ENCODE results near the gene EHMT1.

The EHMT1 gene

DNA sequence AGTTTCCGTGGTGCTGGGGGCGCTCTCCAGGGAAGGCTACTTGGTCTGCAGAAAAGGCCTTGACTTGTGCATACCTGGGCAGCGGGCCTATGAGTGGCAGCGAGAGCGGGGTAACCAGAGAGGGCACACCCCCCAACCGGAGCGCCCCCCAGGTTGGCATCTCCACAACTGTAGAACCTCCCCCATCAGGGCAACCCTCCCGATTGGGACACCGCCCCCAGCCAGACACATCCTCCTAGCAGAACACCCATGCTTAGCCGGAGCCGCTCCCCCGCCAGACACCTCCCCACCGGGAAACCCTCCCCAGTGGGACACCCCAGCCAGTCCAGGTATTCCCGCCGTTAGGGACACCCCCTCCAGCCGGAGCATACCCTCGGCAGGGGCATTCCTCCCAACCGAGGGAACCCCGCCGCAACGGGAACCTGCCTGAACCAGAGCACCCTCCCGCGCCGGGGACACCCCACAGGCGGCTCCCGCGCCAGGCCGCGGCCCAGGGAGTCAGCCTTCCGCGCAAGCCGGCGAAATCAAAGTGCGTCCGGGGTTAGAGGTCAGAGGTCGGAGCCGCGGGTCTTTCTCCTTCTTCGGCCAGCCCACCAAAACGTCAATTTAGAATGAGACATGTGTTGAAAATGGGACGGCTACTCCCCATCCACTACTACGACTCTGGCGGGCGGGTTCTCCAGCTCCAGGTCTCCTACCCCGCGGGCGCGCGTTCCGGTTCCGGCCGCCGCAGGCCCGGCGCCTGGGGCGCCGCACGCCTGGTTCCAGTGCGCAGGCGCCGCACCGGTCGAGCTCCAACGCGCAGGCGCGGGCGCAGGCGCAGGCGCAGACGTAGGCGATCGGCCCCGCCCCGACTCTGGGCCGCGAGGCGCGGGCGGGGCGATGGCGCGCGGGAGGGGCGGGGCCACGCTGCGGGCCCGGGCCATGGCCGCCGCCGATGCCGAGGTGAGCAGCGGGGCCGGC is at the start of gene EHMT1:
Gene EHMT1, plus strand, starts transcription at position 901 of the 963 bp plus-strand sequence. Its CDS starts 24 bp downstream, at position 925.
- Histone ChIP-seq H2AFZ (ENCODE audit: low read length, unreplicated experiment) (peak within 1 kb of the TSS; percentile 67), H3K27me3 (ENCODE audit: insufficient read depth, low read length) (no peaks in the 10 kb centered on the region), H3K4me1 (ENCODE audit: control insufficient read depth, insufficient read depth, low read length, unreplicated experiment) (peaks cover 22% of the 10 kb centered on the region), H3K79me2 (ENCODE audit: control insufficient read depth, insufficient read depth, low read length, unreplicated experiment) (peaks cover 60% of the 10 kb centered on the region), H3K36me3 (ENCODE audit: insufficient read depth, low read length) (0 out of 2 replicates have a peak, but pooled peaks cover 7% of the 10 kb centered on the region), H3K4me3 (ENCODE audit: low read depth, low read length) (peak within 1 kb of the TSS; percentile 99), H3K27ac (ENCODE audit: low read depth, low read length) (peak within 1 kb of the TSS; percentile 87)

DNA sequence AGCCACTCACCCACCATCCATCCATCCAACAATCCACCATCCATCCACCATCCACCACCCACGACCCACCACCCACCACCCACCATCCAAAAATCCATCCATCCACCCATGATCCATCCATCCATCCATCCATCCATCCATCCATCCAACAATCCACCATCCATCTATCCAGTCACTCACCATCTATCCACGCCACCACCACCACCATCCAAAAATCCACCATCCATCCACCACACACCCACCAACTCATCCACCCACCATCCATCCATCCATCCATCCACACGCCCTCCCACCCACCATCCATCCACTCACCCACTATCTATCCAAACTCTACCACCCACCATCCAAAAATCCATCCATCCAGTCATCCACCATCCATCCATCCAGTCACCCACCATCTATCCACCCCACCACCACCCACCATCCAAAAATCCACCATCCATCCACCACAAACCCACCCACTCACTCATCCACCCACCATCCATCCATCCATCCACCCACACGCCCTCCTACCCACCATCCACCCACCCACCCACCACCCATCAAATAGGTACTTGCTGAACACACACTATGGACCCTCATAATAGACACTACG is 49.1 kb upstream of the EHMT1 start:
- Histone ChIP-seq H3K4me3 (ENCODE audit: low read depth, low read length) (no peak overlapping the region), H2AFZ (ENCODE audit: low read length, unreplicated experiment) (no peak overlapping the region), H3K27me3 (ENCODE audit: insufficient read depth, low read length) (no peaks in the 10 kb centered on the region), H3K36me3 (ENCODE audit: insufficient read depth, low read length) (peaks cover 27% of the 10 kb centered on the region), H3K4me1 (ENCODE audit: control insufficient read depth, insufficient read depth, low read length, unreplicated experiment) (no peaks in the 10 kb centered on the region), H3K79me2 (ENCODE audit: control insufficient read depth, insufficient read depth, low read length, unreplicated experiment) (peaks cover 13% of the 10 kb centered on the region), H3K27ac (ENCODE audit: low read depth, low read length) (no peak overlapping the region)

DNA sequence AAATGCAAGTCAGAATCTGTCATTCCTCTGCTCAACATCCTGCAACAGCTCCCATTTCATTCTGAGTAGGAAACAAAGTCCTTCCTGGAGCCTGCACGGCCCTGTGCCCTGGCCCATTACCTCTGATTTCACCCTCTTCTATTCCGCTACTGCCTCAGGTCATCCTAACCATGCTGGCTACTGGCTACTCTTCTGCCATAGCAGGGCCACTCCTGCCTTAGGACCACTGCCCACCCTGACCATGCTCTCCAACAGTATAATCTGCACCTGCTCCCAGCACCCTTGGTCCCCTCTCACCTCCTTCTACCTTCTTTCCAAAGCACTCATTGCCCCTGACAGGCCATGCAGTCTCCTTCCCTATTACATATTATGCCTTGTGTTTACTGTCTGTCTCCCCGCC is 48.2 kb upstream of the EHMT1 start:
- Histone ChIP-seq H3K79me2 (ENCODE audit: control insufficient read depth, insufficient read depth, low read length, unreplicated experiment) (peaks cover 16% of the 10 kb centered on the region), H2AFZ (ENCODE audit: low read length, unreplicated experiment) (no peak overlapping the region), H3K27ac (ENCODE audit: low read depth, low read length) (no peak overlapping the region), H3K4me3 (ENCODE audit: low read depth, low read length) (no peak overlapping the region), H3K27me3 (ENCODE audit: insufficient read depth, low read length) (no peaks in the 10 kb centered on the region), H3K4me1 (ENCODE audit: control insufficient read depth, insufficient read depth, low read length, unreplicated experiment) (peaks cover under 1% of the 10 kb centered on the region), H3K36me3 (ENCODE audit: insufficient read depth, low read length) (peaks cover 33% of the 10 kb centered on the region)

- Histone ChIP-seq H3K27ac (ENCODE audit: low read depth, low read length) (no peak overlapping the region), H3K36me3 (ENCODE audit: insufficient read depth, low read length) (peaks cover 31% of the 10 kb centered on the region), H2AFZ (ENCODE audit: low read length, unreplicated experiment) (no peak overlapping the region), H3K79me2 (ENCODE audit: control insufficient read depth, insufficient read depth, low read length, unreplicated experiment) (peaks cover 40% of the 10 kb centered on the region), H3K4me1 (ENCODE audit: control insufficient read depth, insufficient read depth, low read length, unreplicated experiment) (peaks cover 22% of the 10 kb centered on the region), H3K4me3 (ENCODE audit: low read depth, low read length) (no peak overlapping the region), H3K27me3 (ENCODE audit: insufficient read depth, low read length) (no peaks in the 10 kb centered on the region)
Observed at GRCh38 chr9:137574192-137574591, 44.6 kb upstream of the EHMT1 start.

GRCh38 chr9:137575364-137575715 is 43.5 kb upstream of the EHMT1 start:
- H3K27me3 ChIP-seq (ENCODE audit: insufficient read depth, low read length) = no peaks in the 10 kb centered on the region
- no peak overlapping the region for H3K27ac ChIP-seq (ENCODE audit: low read depth, low read length)
- H2AFZ ChIP-seq (ENCODE audit: low read length, unreplicated experiment) = no peak overlapping the region
- H3K4me1 ChIP-seq (ENCODE audit: control insufficient read depth, insufficient read depth, low read length, unreplicated experiment) = peaks cover 24% of the 10 kb centered on the region
- peaks cover 39% of the 10 kb centered on the region for H3K79me2 ChIP-seq (ENCODE audit: control insufficient read depth, insufficient read depth, low read length, unreplicated experiment)
- no peak overlapping the region for H3K4me3 ChIP-seq (ENCODE audit: low read depth, low read length)
- peaks cover 27% of the 10 kb centered on the region for H3K36me3 ChIP-seq (ENCODE audit: insufficient read depth, low read length)

- H3K27me3 ChIP-seq (ENCODE audit: insufficient read depth, low read length) = no peaks in the 10 kb centered on the region
- H3K27ac ChIP-seq (ENCODE audit: low read depth, low read length) = no peak overlapping the region
- H3K4me3 ChIP-seq (ENCODE audit: low read depth, low read length) = no peak overlapping the region
- H2AFZ ChIP-seq (ENCODE audit: low read length, unreplicated experiment) = no peak overlapping the region
- H3K36me3 ChIP-seq (ENCODE audit: insufficient read depth, low read length) = peaks cover 22% of the 10 kb centered on the region
- H3K4me1 ChIP-seq (ENCODE audit: control insufficient read depth, insufficient read depth, low read length, unreplicated experiment) = peaks cover 24% of the 10 kb centered on the region
- peaks cover 38% of the 10 kb centered on the region for H3K79me2 ChIP-seq (ENCODE audit: control insufficient read depth, insufficient read depth, low read length, unreplicated experiment)
Observed at GRCh38 chr9:137575716-137576411, 42.9 kb upstream of the EHMT1 start.

- H3K27me3 ChIP-seq (ENCODE audit: insufficient read depth, low read length) = no peaks in the 10 kb centered on the region
- peaks cover 22% of the 10 kb centered on the region; the same call in 1 of the 2 replicates for H3K36me3 ChIP-seq (ENCODE audit: insufficient read depth, low read length)
- H2AFZ ChIP-seq (ENCODE audit: low read length, unreplicated experiment) = peak within 1 kb of the TSS; percentile 98
Observed at GRCh38 chr9:137578518-137579258, 40.1 kb upstream of the EHMT1 start, which contains the start of gene DPH7. TSS of gene DPH7 (minus strand) at chr9:137578925. CDS start at chr9:137578777, 148 bp downstream.

GRCh38 chr9:137579259-137579604 is 39.6 kb upstream of the EHMT1 start:
- Histone ChIP-seq H3K79me2 (ENCODE audit: control insufficient read depth, insufficient read depth, low read length, unreplicated experiment) (peaks cover 35% of the 10 kb centered on the region), H3K36me3 (ENCODE audit: insufficient read depth, low read length) (peaks cover 19% of the 10 kb centered on the region; the same call in 1 of the 2 replicates), H3K27me3 (ENCODE audit: insufficient read depth, low read length) (no peaks in the 10 kb centered on the region), H3K27ac (ENCODE audit: low read depth, low read length) (peak overlapping the region; percentile 45), H2AFZ (ENCODE audit: low read length, unreplicated experiment) (peak overlapping the region; percentile 98), H3K4me3 (ENCODE audit: low read depth, low read length) (peak overlapping the region; percentile 98), H3K4me1 (ENCODE audit: control insufficient read depth, insufficient read depth, low read length, unreplicated experiment) (peaks cover 24% of the 10 kb centered on the region)

More at GRCh38 chr9:137578518-137579258, 40.1 kb upstream of the EHMT1 start, which contains the start of gene DPH7:
- Histone ChIP-seq H3K4me3 (ENCODE audit: low read depth, low read length) (peak within 1 kb of the TSS; percentile 98), H3K4me1 (ENCODE audit: control insufficient read depth, insufficient read depth, low read length, unreplicated experiment) (peaks cover 24% of the 10 kb centered on the region), H3K79me2 (ENCODE audit: control insufficient read depth, insufficient read depth, low read length, unreplicated experiment) (peaks cover 35% of the 10 kb centered on the region), H3K27ac (ENCODE audit: low read depth, low read length) (peak within 1 kb of the TSS; percentile 46)

- H3K79me2 ChIP-seq (ENCODE audit: control insufficient read depth, insufficient read depth, low read length, unreplicated experiment) = peaks cover 31% of the 10 kb centered on the region
Observed at GRCh38 chr9:137580209-137580953, 38.4 kb upstream of the EHMT1 start.

More at GRCh38 chr9:137580209-137580953, 38.4 kb upstream of the EHMT1 start:
- no peak overlapping the region for H3K4me3 ChIP-seq (ENCODE audit: low read depth, low read length)
- no peak overlapping the region for H2AFZ ChIP-seq (ENCODE audit: low read length, unreplicated experiment)
- H3K36me3 ChIP-seq (ENCODE audit: insufficient read depth, low read length) = peaks cover 13% of the 10 kb centered on the region; the same call in 1 of the 2 replicates
- peaks cover 24% of the 10 kb centered on the region for H3K4me1 ChIP-seq (ENCODE audit: control insufficient read depth, insufficient read depth, low read length, unreplicated experiment)
- H3K27me3 ChIP-seq (ENCODE audit: insufficient read depth, low read length) = no peaks in the 10 kb centered on the region
- no peak overlapping the region for H3K27ac ChIP-seq (ENCODE audit: low read depth, low read length)
